KBM-7 (cell line): Measurements from ENCODE around the gene INO80C.

Source experiments
- DNase-seq: peaks from one replicate; pipeline ENCODE4 v3.0.0-alpha.2; 2015
- in situ Hi-C: fragments of 300-500 bp; cut with MboI; formaldehyde crosslinking; loops from 2 replicates; pipeline ENCODE4 v1.14.3; 2020; ENCODE audit warnings: low sequenced_read_pairs, low pct_unique_long_range_greater_than_20kb, mixed read lengths

INO80C gene, protein sequence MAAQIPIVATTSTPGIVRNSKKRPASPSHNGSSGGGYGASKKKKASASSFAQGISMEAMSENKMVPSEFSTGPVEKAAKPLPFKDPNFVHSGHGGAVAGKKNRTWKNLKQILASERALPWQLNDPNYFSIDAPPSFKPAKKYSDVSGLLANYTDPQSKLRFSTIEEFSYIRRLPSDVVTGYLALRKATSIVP

DNA sequence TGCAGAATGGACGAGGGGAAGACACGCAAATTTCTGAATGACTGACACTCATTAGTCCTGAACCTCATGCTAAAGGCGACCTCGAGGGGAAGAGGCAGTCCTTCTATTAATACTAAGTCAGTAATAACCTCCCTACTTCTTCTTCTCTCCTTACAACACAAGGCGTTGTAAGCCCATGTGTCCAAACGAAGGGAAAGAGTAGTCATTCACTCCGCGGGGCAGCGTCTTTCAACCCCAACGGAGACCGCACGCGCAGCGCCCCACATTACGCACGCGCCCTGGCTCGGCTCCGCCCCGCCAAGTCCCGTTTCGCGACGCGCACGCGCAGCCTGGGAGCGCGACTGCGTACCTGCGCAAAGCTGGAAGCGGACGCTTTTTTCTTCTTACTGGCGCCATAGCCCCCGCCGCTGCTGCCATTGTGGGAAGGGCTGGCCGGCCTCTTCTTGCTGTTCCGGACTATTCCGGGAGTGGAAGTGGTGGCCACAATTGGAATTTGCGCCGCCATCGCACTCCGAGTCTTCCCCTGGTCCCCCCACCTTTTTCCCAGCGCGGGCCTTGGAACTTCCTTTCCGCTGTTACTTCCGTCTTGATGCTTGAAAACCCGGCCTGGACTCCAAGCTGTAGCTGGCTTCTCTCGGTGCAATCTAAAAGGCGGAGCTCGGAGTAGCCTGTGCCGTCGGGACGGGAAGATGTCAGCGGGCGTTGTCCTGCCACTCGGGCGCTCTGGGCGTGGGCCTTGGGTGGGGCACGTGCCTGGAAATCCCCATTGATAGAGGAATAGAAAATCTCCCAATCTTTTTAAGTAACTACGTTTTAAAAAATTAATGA, at the start of gene INO80C:
INO80C (minus strand) TSS at position 591 of the 828 bp plus-strand sequence; CDS start at position 505, 86 bp downstream.
- in situ Hi-C loops: no loop called here
- peak; percentile 93 for DNase-seq

DNA sequence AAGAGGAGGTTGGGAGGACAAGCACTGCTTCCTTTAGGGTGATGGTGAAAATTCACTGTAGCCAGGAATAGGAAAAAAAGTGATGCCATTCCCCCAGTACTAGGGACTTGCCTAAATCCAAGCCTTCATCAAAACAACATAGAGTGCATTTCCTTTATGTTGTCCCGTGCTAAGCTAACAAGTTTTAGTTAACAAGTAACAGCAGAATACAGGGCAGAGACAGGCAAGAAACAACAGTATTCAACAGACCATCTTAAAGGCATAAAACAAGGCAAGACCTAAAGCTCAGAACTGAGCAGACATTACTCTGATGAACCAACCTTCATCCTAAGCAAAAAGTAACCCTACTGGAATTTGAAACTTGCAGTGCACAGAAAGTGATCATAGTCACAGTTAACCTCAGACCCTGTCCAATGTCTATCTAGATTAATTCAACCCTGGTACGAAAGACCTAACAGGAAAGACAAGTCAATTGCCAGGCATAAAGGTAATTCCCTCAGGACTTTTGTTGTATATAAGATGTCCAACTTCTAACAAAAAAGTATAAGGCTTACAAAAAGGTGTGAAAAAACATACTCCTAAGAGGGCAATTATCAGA, 49.3 kb upstream of the INO80C start:
- DNase-seq: no peak
- in situ Hi-C loops: no loop called here

DNA sequence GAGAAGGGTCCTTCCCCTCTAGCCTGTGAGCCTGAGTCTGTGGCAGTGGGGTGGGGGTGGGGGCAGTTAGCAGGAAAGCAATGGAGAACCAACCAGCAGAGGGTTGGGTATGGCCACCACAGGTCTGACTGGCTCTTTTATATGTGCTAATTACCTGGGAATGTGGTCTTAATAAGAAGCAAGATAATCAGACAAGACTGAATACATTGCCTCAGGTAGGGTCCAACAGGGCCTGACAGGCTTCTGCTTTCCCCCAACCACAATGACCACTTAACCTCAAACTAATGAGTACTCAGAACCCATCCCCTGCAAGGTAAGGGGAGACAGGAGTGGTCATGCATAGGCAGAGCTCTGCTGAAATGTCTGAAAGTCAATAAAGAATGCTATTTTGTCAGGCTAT, 44.6 kb upstream of the INO80C start:
- in situ Hi-C loops: no loop called here
- no peak for DNase-seq

DNA sequence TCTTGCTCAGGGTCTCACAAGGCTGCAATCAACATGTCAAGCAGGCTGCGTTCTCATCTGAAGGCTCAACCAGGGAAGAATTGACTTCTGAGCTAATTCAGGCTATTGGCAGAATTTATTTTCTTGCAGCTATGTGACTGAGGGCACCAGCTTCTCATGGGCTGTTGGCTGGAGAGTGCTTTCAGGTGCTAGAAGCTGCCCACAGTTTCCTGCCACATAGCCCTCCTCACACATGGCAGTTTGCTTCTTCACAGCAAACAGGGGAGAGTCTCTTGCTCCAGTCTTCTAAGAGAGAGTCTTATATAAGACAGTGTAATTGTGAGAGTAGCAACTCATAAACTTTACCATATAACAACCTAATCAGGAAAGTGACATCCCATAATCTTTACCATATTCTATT, 37.5 kb upstream of the INO80C start:
- DNase-seq: no peak
- in situ Hi-C loops: no loop called here

- no peak for DNase-seq
- in situ Hi-C loops: no loop called here
These were observed 36.2 kb upstream of the INO80C start for GRCh38 chr18:35533916-35534405.

- DNase-seq: no peak
- in situ Hi-C loops: no loop called here
These were observed 31.1 kb upstream of the INO80C start for GRCh38 chr18:35528749-35529274.

DNA sequence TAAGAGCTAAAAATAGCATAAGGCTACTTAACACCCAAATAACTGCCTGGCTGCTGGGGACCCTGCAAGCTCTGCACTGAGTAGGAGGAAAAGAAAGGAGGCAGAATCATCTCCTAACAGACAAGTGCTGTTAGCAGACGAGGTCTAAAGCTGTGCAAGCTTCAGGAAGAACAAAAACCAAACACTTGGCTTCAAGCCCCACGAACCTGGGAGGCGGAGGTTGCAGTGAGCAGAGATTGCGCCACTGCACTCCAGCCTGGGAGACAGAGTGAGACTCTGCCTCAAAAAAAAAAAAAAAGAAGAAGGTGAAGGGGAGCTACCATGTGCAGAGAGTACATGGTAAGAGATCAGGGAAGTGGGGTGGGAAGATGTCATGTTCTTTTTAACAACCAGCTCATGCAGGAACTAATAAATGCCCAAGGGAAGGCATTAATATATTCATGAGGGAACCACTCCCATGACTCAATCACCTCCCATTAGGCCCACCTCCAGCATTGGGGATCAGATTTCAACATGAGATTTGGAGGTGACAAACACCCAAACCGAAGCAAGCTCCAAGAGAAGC, 28.8 kb upstream of the INO80C start:
- in situ Hi-C loops: no loop called here
- peak; percentile 57 for DNase-seq

- peak; percentile 73 for DNase-seq
- in situ Hi-C loops: no loop called here
These were observed 28.2 kb upstream of the INO80C start for GRCh38 chr18:35525795-35526494.

DNA sequence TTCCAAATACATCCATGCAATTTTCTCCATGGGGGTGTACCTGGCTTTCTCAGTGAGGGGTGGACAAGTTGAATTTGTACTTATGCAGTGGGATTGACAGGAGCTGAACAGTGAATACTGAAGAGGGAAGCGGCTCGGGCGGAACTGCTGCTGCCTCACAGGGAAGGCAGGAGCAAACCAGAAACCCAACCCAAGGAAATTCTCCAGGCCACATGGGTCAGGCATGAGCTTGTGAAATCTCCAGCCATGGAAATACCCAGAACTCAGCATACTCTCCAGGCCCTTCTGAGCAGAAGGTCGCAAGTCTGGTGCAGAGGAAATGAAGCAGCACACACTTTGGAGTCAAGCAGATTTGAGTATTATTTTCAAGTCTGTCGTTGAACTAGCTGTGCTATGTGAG, 26.5 kb upstream of the INO80C start:
- no peak for DNase-seq
- in situ Hi-C loops: no loop called here

DNA sequence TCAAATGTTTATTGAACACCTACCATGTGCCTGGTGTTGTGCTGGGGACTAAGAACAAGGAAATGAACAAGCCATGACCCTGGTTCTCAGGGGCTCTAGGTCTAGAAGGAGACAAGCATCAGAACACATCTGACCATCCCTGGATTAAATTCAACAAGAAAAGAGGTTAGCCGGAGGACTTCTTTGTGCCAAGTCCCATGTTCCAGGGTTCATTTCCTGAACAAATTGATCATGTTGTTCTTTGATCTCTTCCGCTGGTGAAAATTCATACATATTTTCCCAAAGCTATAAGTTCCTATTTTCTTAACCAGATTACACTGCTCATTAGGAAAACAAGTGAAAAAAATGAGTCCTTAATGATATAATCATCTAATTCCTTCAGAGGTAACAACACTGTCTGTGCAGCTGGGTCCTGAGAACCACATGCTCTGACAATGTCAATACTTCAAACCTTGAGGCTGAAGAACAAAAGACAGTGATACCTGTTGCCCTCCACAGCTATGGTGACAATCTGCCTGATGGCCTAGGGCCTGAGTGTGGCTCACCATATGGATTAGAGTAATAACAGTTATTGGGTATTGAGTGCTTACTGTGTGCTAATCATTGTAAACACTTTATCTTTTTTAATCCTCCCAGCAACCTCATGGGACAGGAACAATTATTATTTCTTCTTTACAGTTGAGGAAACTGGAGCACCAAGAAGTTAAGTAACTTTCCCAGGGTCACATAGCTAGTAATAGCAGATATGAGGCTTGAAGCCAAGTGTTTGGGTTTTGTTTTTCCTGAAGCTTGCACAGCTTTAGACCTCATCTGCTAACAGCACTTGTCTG, 24.6 kb upstream of the INO80C start:
- no peak for DNase-seq
- in situ Hi-C loops: no loop called here

DNA sequence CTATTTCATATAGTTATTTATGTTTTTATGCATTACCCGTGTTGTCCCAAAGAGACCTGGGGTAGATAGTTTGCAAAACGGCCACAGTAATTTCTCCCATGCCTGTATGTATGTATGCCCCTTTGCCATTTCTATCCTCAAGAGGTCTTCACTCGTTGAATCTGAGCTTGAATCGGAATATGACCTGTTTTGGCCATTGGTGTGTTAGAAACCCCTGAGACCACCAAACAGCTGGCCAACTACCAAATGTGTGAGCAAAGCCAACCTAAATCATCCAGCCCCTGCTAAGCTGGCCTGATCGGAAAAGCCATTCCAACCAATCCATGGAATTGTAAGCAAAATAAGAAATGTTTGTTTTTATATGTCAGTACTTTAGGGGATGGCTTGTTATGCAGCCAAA, 23.4 kb upstream of the INO80C start:
- in situ Hi-C loops: no loop called here
- DNase-seq: no peak

GRCh38 chr18:35519148-35519899, 21.6 kb upstream of the INO80C start:
- in situ Hi-C loops: no loop called here
- DNase-seq: no peak

DNA sequence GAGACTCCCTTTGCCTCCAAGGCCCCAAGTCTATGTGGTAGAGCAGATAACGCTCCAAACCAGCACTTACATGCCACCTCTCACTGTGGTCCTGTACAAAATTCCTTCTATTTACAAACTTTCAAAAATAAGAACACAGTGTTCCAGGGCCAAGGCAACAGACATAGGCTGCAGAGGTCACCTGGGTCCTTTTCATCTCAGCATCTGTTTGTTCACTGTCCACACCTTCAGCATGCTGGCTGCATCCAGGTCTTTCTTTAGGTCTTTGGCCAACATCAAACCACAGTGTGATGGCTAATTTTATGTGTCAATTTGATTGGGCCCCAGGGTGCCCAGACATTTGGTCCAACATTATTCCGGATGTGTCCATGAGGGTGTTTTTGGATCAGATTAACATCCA, 20.0 kb upstream of the INO80C start:
- DNase-seq: no peak
- in situ Hi-C loops: no loop called here

DNA sequence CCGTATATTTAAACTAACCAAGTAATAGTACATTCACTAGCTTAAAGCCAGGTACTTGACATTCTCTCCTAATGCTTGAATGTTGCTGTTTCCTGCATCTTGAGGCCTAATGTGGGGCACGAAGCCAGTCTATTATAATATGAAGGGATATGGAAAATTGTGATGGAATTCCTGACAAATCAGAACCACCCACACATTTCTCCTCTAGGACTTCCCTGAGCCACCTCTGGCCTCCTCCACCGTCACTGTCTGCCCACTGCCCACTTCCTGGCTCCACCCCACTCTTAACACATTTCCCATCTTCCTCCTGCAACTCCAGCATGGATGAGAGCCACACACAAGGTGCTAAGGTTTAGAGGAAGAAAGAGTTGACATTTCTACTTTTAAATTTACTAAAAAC, 19.0 kb upstream of the INO80C start:
- no peak for DNase-seq
- in situ Hi-C loops: no loop called here

DNA sequence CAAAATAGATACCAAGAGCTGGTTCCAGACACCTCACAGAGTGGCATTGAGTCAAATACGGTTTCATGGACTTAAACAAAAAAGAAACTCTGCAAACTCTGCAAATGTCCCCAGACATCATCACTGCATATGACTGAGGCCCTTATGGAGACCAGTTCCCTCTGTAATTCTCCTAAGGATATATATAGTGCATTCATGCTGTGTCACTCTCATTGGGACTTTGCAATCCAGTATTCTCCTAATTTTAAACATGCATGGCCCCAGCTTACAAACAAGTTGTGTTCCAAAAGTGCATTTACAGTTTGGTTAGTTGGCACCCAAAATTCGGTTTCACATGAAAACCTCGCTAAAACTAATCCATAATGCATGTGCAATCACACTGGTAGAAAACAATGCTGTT, 18.6 kb upstream of the INO80C start:
- in situ Hi-C loops: no loop called here
- DNase-seq: no peak

- no peak for DNase-seq
- in situ Hi-C loops: no loop called here
These were observed 17.8 kb upstream of the INO80C start for GRCh38 chr18:35515460-35516130.

DNA sequence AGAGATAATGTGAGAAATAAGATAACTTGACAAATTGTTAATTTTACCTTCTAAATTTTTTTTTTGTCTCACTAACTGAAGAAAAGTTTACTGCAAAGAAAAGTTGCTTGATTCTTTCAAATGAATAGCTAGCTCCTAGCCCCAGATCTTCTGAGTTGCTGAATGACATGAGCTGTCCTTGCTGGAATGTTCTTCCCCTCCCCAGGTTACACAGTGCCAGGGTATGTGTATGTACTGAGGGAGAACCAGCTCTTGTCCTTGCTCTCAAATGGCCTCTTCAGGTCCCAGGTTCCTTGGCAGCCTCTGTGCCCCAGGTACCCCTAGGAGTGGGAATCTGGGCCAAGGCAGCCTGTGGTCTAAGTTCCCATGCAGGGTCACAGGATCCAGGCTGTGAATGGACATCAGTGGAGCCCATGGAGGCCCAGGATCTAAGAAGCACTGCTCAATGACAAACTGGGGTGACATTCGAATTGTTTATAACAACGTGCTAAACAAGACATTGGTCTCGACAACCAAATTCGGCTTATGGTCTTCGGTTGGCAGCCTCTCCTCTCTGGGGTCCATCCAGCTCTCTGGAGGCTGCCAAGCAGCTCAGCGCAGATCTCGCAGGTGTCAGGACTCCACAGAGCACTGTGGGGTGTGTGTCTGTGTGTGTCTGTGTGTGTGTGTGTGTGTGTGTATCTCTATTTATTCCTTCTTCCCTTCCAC, 17.1 kb upstream of the INO80C start:
- DNase-seq: no peak
- in situ Hi-C loops: no loop called here
